ENCODE results near the gene ZNF765. TPM values are rescaled to one million over a fixed set of nuclear protein-coding genes. Genes with fewer than 3 reads are reported as not detected.

The ZNF765 gene
- total and polyA plus RNA-seq, 9 of the 15 experiments (the other 6 are each of a cell fraction or from before 2014, with no cell fraction given) = 5.4 to 17.5 (median 9.6) TPM

DNA sequence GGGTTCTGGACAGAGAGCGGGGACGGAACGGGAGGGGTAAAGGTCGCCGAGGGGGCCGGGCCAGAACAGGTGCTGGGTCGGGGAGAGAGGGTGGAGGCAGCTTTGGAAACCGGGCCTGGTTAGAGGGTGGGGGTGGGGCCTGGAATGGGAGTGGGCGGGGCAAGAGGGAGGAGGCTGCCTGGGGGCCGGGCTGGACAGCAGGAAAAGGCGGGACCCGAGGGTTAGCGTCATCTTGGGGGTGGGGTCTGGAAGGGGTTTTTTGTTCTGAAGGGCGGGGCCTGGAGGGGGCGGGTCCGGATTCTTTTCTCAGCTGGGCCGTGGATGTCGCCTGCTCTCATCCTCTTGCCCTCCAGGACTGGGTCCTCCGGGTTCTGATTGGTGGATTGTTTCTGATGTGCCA, 68.3 kb downstream of the ZNF765 start (continued):
- TF ChIP-seq, protein P1, sequence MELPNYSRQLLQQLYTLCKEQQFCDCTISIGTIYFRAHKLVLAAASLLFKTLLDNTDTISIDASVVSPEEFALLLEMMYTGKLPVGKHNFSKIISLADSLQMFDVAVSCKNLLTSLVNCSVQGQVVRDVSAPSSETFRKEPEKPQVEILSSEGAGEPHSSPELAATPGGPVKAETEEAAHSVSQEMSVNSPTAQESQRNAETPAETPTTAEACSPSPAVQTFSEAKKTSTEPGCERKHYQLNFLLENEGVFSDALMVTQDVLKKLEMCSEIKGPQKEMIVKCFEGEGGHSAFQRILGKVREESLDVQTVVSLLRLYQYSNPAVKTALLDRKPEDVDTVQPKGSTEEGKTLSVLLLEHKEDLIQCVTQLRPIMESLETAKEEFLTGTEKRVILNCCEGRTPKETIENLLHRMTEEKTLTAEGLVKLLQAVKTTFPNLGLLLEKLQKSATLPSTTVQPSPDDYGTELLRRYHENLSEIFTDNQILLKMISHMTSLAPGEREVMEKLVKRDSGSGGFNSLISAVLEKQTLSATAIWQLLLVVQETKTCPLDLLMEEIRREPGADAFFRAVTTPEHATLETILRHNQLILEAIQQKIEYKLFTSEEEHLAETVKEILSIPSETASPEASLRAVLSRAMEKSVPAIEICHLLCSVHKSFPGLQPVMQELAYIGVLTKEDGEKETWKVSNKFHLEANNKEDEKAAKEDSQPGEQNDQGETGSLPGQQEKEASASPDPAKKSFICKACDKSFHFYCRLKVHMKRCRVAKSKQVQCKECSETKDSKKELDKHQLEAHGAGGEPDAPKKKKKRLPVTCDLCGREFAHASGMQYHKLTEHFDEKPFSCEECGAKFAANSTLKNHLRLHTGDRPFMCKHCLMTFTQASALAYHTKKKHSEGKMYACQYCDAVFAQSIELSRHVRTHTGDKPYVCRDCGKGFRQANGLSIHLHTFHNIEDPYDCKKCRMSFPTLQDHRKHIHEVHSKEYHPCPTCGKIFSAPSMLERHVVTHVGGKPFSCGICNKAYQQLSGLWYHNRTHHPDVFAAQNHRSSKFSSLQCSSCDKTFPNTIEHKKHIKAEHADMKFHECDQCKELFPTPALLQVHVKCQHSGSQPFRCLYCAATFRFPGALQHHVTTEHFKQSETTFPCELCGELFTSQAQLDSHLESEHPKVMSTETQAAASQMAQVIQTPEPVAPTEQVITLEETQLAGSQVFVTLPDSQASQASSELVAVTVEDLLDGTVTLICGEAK (IDR thresholded peaks at IDR 0.05) = no peak
- TF ChIP-seq, protein P1 (CRISPR knock-in tag; IDR thresholded peaks at IDR 0.05) = no peak
- TF ChIP-seq NR4A1 (CRISPR knock-in tag; IDR thresholded peaks at IDR 0.05) (no peak), NR4A1 (tag; IDR thresholded peaks at IDR 0.05) (no peak), SIN3A (IDR thresholded peaks at IDR 0.05; ENCODE audit: borderline replicate concordance in 2 of 2, control insufficient read depth in 1 of 2, low read depth in 2 of 2, low read length in 2 of 2) (no peak)
